ENCODE results near the gene ARMH4. TPM values are rescaled to one million over a fixed set of nuclear protein-coding genes. Genes with fewer than 3 reads are reported as not detected.

The ARMH4 gene
- polyA plus RNA-seq, 3 donors from 2014 or later, result 1.8 TPM; not detected in 2

- no peak overlapping the region for H3K4me3 Mint-ChIP-seq
- DNase-seq, result no peak
Observed at GRCh38 chr14:58167891-58168290, 15.9 kb upstream of the ARMH4 start.

GRCh38 chr14:58167057-58167456 lies 15.0 kb upstream of the ARMH4 start:
- peaks cover 0 to 2% of the 10 kb centered on the region in 2 donors for H3K4me1 Mint-ChIP-seq
- no peak overlapping the region for H3K27ac Mint-ChIP-seq
- peaks cover 0 to 6% (median 6%) of the 10 kb centered on the region in 3 donors for H3K27me3 Mint-ChIP-seq (ENCODE audit: low read depth in 3 of 3)
- DNase-seq, result no peak
- H3K36me3 Mint-ChIP-seq, result no peaks in the 10 kb centered on the region
- H3K9me3 Mint-ChIP-seq, result no peaks in the 10 kb centered on the region
- H3K4me3 Mint-ChIP-seq, result no peak overlapping the region

More at GRCh38 chr14:58167891-58168290, 15.9 kb upstream of the ARMH4 start:
- Mint-ChIP-seq H3K27ac (no peak overlapping the region), H3K9me3 (no peaks in the 10 kb centered on the region), H3K36me3 (no peaks in the 10 kb centered on the region), H3K4me1 (peaks cover 0 to 2% of the 10 kb centered on the region in 2 donors), H3K27me3 (ENCODE audit: low read depth in 3 of 3) (peaks cover 0 to 8% (median 6%) of the 10 kb centered on the region in 3 donors)

GRCh38 chr14:58166005-58166983 lies 14.3 kb upstream of the ARMH4 start:
- peaks cover 0 to 2% of the 10 kb centered on the region in 2 donors for H3K4me1 Mint-ChIP-seq
- peak; percentile 38 to 50 (median 38) for DNase-seq
- H3K27me3 Mint-ChIP-seq (ENCODE audit: low read depth in 3 of 3), result peaks cover 0 to 6% (median 6%) of the 10 kb centered on the region in 3 donors

GRCh38 chr14:58160561-58160960 lies 8.5 kb upstream of the ARMH4 start:
- Mint-ChIP-seq H3K4me3 (no peak overlapping the region), H3K4me1 (no peaks in the 10 kb centered on the region), H3K36me3 (no peaks in the 10 kb centered on the region), H3K27ac (no peak overlapping the region), H3K27me3 (ENCODE audit: low read depth in 3 of 3) (peaks cover 2 to 4% (median 3%) of the 10 kb centered on the region in 3 donors), H3K9me3 (no peaks in the 10 kb centered on the region)
- no peak for DNase-seq

More at GRCh38 chr14:58166005-58166983, 14.3 kb upstream of the ARMH4 start:
- Mint-ChIP-seq H3K36me3 (no peaks in the 10 kb centered on the region), H3K9me3 (no peaks in the 10 kb centered on the region), H3K4me3 (no peak overlapping the region), H3K27ac (peak overlapping the region in 1 of 6 donors; percentile 8)

GRCh38 chr14:58151133-58152013 lies 640 bp downstream of the ARMH4 start:
- peak in 2 of 3 donors; percentile 1 to 12 for DNase-seq
- Mint-ChIP-seq H3K4me3 (peak overlapping the region; percentile 69 to 82 (median 78)), H3K4me1 (peaks cover 11 to 23% of the 10 kb centered on the region in 2 donors), H3K27me3 (ENCODE audit: low read depth in 3 of 3) (peaks cover 5 to 26% (median 11%) of the 10 kb centered on the region in 3 donors), H3K9me3 (no peaks in the 10 kb centered on the region), H3K36me3 (no peaks in the 10 kb centered on the region), H3K27ac (no peak overlapping the region)

- Mint-ChIP-seq H3K9me3 (no peaks in the 10 kb centered on the region), H3K4me1 (peaks cover 11 to 23% of the 10 kb centered on the region in 2 donors), H3K27me3 (ENCODE audit: low read depth in 3 of 3) (peaks cover 5 to 21% (median 11%) of the 10 kb centered on the region in 3 donors), H3K4me3 (peak overlapping the region in 2 of 5 donors; percentile 12 to 78), H3K36me3 (no peaks in the 10 kb centered on the region), H3K27ac (no peak overlapping the region)
- DNase-seq, result no peak
Observed at GRCh38 chr14:58150243-58150805, 1.7 kb downstream of the ARMH4 start.

GRCh38 chr14:58149196-58149595 lies 2.8 kb downstream of the ARMH4 start:
- H3K36me3 Mint-ChIP-seq, result no peaks in the 10 kb centered on the region

GRCh38 chr14:58146399-58146798 lies 5.6 kb downstream of the ARMH4 start:
- H3K9me3 Mint-ChIP-seq, result no peaks in the 10 kb centered on the region
- H3K27ac Mint-ChIP-seq, result no peak overlapping the region
- H3K27me3 Mint-ChIP-seq (ENCODE audit: low read depth in 3 of 3), result peaks cover 8 to 16% (median 8%) of the 10 kb centered on the region in 3 donors
- no peak for DNase-seq
- peaks cover 3 to 8% of the 10 kb centered on the region in 2 donors for H3K4me1 Mint-ChIP-seq
- no peaks in the 10 kb centered on the region for H3K36me3 Mint-ChIP-seq
- no peak overlapping the region for H3K4me3 Mint-ChIP-seq

More at GRCh38 chr14:58149196-58149595, 2.8 kb downstream of the ARMH4 start:
- DNase-seq, result no peak
- H3K4me1 Mint-ChIP-seq, result peaks cover 11 to 23% of the 10 kb centered on the region in 2 donors
- H3K27ac Mint-ChIP-seq, result no peak overlapping the region
- peaks cover 5 to 21% (median 11%) of the 10 kb centered on the region in 3 donors for H3K27me3 Mint-ChIP-seq (ENCODE audit: low read depth in 3 of 3)
- H3K4me3 Mint-ChIP-seq, result no peak overlapping the region
- no peaks in the 10 kb centered on the region for H3K9me3 Mint-ChIP-seq

GRCh38 chr14:58145936-58146335 lies 6.1 kb downstream of the ARMH4 start:
- no peaks in the 10 kb centered on the region for H3K36me3 Mint-ChIP-seq
- peaks cover 5 to 13% (median 8%) of the 10 kb centered on the region in 3 donors for H3K27me3 Mint-ChIP-seq (ENCODE audit: low read depth in 3 of 3)
- DNase-seq, result no peak
- no peak overlapping the region for H3K27ac Mint-ChIP-seq
- no peaks in the 10 kb centered on the region for H3K9me3 Mint-ChIP-seq
- H3K4me1 Mint-ChIP-seq, result peaks cover 0 to 4% of the 10 kb centered on the region in 2 donors
- H3K4me3 Mint-ChIP-seq, result no peak overlapping the region

GRCh38 chr14:58143106-58143505 lies 8.9 kb downstream of the ARMH4 start:
- no peak for DNase-seq
- H3K27me3 Mint-ChIP-seq (ENCODE audit: low read depth in 3 of 3), result peaks cover 1 to 13% (median 3%) of the 10 kb centered on the region in 3 donors
- no peaks in the 10 kb centered on the region for H3K4me1 Mint-ChIP-seq
- no peaks in the 10 kb centered on the region for H3K36me3 Mint-ChIP-seq
- no peak overlapping the region for H3K4me3 Mint-ChIP-seq
- no peaks in the 10 kb centered on the region for H3K9me3 Mint-ChIP-seq
- no peak overlapping the region for H3K27ac Mint-ChIP-seq

- Mint-ChIP-seq H3K4me1 (no peaks in the 10 kb centered on the region), H3K36me3 (no peaks in the 10 kb centered on the region), H3K4me3 (no peak overlapping the region), H3K9me3 (no peaks in the 10 kb centered on the region), H3K27ac (no peak overlapping the region), H3K27me3 (ENCODE audit: low read depth in 3 of 3) (peaks cover 2 to 9% (median 3%) of the 10 kb centered on the region in 3 donors)
- DNase-seq, result no peak
Observed at GRCh38 chr14:58141893-58142292, 10.1 kb downstream of the ARMH4 start.

- DNase-seq, result no peak
- Mint-ChIP-seq H3K9me3 (no peaks in the 10 kb centered on the region), H3K27me3 (ENCODE audit: low read depth in 3 of 3) (peaks cover 2 to 9% (median 3%) of the 10 kb centered on the region in 3 donors), H3K4me1 (no peaks in the 10 kb centered on the region), H3K4me3 (no peak overlapping the region), H3K27ac (no peak overlapping the region), H3K36me3 (no peaks in the 10 kb centered on the region)
Observed at GRCh38 chr14:58138714-58139482, 13.1 kb downstream of the ARMH4 start.
